Upper lobe of right lung (tissue), 1 donor: ENCODE data around the gene RFXANK. TPM values are rescaled to one million over a fixed set of nuclear protein-coding genes. Genes with fewer than 3 reads are reported as not detected.

Experiments
- ATAC-seq: fragments of 200-7000 bp; cut with Tn5 transposase; one replicate; pipeline ENCODE4 v1.9.1; 2020; ENCODE audit warnings: mild to moderate bottlenecking, moderate library complexity
- DNase-seq: peaks from one replicate; pipeline ENCODE4 v3.0.0-alpha.2; 2020
- H3K27ac ChIP-seq: fragments of 200-600 bp; one replicate; pipeline ENCODE4 v1.8.0; 2022
- H3K27me3 ChIP-seq: fragments of 200-600 bp; one replicate; pipeline ENCODE4 v1.8.0; 2022; ENCODE audit warnings: mild to moderate bottlenecking
- H3K36me3 ChIP-seq: fragments of 200-600 bp; one replicate; pipeline ENCODE4 v1.8.0; 2022
- H3K4me1 ChIP-seq: fragments of 200-600 bp; one replicate; pipeline ENCODE4 v1.8.0; 2022
- H3K4me3 ChIP-seq: fragments of 200-600 bp; one replicate; pipeline ENCODE4 v1.8.0; 2022; ENCODE audit warnings: mild to moderate bottlenecking
- H3K9me3 ChIP-seq: fragments of 200-600 bp; one replicate; pipeline ENCODE4 v1.8.0; 2022
- intact Hi-C: fragments of 100-400 bp; cut with DNase I; formaldehyde crosslinking; loops from one replicate; pipeline ENCODE4 v1.11.0; 2022
- total RNA-seq: library from RNA; stranded (reverse); fragmentation: NEBNext Ultra II Directional; extraction: Animal tissue kit (Norgen Biotek cat#: 25700); gene quantifications from one replicate; pipeline ENCODE4 v1.2.1, GENCODE V29; 2021
- TF ChIP-seq, protein P1 (sequence below): fragments of 200-600 bp; IDR thresholded peaks from one replicate; pipeline ENCODE4 v1.8.0; 2022; ENCODE audit warnings: antibody characterized with exemption
- donor health status: DM: no; HTN: yes; CAD: no; lungs with severe emphysema.

Gene RFXANK
- total RNA-seq, 1 donor from 2014 or later = 66.8 TPM

GRCh38 chr19:19226663-19227062, 34.6 kb downstream of the RFXANK start:
- Histone ChIP-seq H3K9me3 (no peaks in the 10 kb centered on the region), H3K36me3 (no peaks in the 10 kb centered on the region), H3K4me1 (peaks cover 6% of the 10 kb centered on the region), H3K4me3 (no peak overlapping the region), H3K27ac (no peak overlapping the region), H3K27me3 (peaks cover 43% of the 10 kb centered on the region)
- intact Hi-C loops = no loop called here
- TF ChIP-seq, protein P1, sequence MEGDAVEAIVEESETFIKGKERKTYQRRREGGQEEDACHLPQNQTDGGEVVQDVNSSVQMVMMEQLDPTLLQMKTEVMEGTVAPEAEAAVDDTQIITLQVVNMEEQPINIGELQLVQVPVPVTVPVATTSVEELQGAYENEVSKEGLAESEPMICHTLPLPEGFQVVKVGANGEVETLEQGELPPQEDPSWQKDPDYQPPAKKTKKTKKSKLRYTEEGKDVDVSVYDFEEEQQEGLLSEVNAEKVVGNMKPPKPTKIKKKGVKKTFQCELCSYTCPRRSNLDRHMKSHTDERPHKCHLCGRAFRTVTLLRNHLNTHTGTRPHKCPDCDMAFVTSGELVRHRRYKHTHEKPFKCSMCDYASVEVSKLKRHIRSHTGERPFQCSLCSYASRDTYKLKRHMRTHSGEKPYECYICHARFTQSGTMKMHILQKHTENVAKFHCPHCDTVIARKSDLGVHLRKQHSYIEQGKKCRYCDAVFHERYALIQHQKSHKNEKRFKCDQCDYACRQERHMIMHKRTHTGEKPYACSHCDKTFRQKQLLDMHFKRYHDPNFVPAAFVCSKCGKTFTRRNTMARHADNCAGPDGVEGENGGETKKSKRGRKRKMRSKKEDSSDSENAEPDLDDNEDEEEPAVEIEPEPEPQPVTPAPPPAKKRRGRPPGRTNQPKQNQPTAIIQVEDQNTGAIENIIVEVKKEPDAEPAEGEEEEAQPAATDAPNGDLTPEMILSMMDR = no peak
- ATAC-seq (no peak), DNase-seq (no peak)

DNA sequence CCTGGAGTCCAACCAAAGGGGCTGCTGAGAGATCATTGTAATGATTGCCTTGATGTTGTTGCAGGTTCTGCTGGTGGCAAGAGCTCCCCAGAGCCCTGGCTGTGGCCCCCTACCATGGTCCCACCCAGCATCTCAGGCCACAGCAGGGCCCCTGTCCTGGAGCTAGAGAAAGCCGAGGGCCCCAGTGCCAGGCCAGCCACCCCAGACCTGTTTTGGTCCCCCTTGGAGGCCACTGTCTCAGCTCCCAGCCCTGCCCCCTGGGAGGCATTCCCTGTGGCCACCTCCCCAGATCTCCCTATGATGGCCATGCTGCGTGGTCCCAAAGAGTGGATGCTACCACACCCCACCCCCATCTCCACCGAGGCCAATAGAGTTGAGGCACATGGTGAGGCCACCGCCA, 35.2 kb downstream of the RFXANK start:
- TF ChIP-seq, protein P1 = no peak
- no peaks in the 10 kb centered on the region for H3K9me3 ChIP-seq
- DNase-seq = no peak
- intact Hi-C loops = no loop called here
- H3K4me3 ChIP-seq = no peak overlapping the region
- no peaks in the 10 kb centered on the region for H3K36me3 ChIP-seq
- H3K4me1 ChIP-seq = peaks cover 6% of the 10 kb centered on the region
- ATAC-seq = no peak
- no peak overlapping the region for H3K27ac ChIP-seq
- H3K27me3 ChIP-seq = peaks cover 43% of the 10 kb centered on the region

DNA sequence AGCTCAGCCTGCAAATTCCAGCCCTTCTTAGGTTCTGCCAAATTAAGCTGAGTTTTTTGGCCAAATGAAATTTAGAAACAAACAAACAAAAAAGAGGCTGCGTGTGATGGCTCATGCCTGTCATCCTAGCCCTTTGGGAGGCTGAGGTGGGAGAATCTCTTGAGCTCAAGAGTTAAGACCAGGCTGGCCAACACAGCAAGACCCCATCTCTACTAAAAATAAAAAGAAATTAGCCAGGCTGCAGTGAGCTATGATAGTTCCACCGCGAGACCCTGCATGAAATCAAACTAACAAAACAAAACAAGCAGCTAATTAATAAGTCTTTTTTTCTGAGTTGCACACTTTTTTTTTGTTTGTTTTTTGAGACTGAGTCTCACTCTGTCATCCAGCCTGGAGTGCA, 37.6 kb downstream of the RFXANK start:
- DNase-seq (no peak), ATAC-seq (no peak)
- Histone ChIP-seq H3K27ac (no peak overlapping the region), H3K9me3 (peaks cover 10% of the 10 kb centered on the region), H3K4me1 (peaks cover 6% of the 10 kb centered on the region), H3K4me3 (no peak overlapping the region), H3K36me3 (no peaks in the 10 kb centered on the region), H3K27me3 (peaks cover 31% of the 10 kb centered on the region)
- TF ChIP-seq, protein P1 = no peak
- intact Hi-C loops = no loop called here

DNA sequence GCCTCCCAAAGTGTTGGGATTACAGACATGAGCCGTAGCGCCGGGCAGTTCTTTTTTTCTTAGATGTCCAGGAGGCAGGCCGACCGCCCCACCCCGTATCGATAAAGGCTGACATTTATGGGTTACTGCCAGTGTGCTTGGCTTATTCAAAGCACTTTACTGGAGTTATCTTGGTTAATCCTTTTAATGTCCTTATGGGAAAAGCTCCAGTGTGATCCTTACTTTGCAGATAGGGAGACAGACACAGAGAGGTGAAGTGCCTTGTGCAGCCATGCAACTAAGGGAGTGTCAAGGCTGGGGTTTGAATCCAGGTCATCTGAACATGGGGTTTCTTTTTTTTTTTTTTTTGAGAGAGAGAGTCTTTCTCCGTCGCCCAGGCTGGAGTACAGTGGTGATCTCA, 38.9 kb downstream of the RFXANK start:
- H3K27ac ChIP-seq = no peak overlapping the region
- intact Hi-C loops = no loop called here
- DNase-seq (no peak), ATAC-seq (no peak)
- H3K36me3 ChIP-seq = no peaks in the 10 kb centered on the region
- H3K9me3 ChIP-seq = peaks cover 13% of the 10 kb centered on the region
- no peak overlapping the region for H3K4me3 ChIP-seq
- no peaks in the 10 kb centered on the region for H3K4me1 ChIP-seq
- H3K27me3 ChIP-seq = peaks cover 22% of the 10 kb centered on the region
- TF ChIP-seq, protein P1 = no peak

GRCh38 chr19:19232261-19232721, 40.2 kb downstream of the RFXANK start:
- DNase-seq (no peak), ATAC-seq (no peak)
- TF ChIP-seq, protein P1 = no peak

GRCh38 chr19:19234220-19234816, 42.3 kb downstream of the RFXANK start:
- no peaks in the 10 kb centered on the region for H3K36me3 ChIP-seq
- intact Hi-C loops = no loop called here
- no peaks in the 10 kb centered on the region for H3K4me1 ChIP-seq
- no peak for DNase-seq
- TF ChIP-seq, protein P1 = no peak
- H3K9me3 ChIP-seq = peaks cover 13% of the 10 kb centered on the region
- H3K27ac ChIP-seq = no peak overlapping the region
- H3K4me3 ChIP-seq = no peak overlapping the region
- H3K27me3 ChIP-seq = peaks cover 5% of the 10 kb centered on the region
- no peak for ATAC-seq

More at GRCh38 chr19:19232261-19232721, 40.2 kb downstream of the RFXANK start:
- Histone ChIP-seq H3K4me3 (no peak overlapping the region), H3K27me3 (peaks cover 10% of the 10 kb centered on the region), H3K27ac (no peak overlapping the region), H3K4me1 (no peaks in the 10 kb centered on the region), H3K9me3 (peaks cover 13% of the 10 kb centered on the region), H3K36me3 (no peaks in the 10 kb centered on the region)
- intact Hi-C loops = no loop called here
